ENCODE data around the gene SFN. TPM values are rescaled to one million over a fixed set of nuclear protein-coding genes. Genes with fewer than 3 reads are reported as not detected.

SFN gene
- total and polyA plus RNA-seq, 2 of the 13 experiments (the other 11 are each of a cell fraction or from before 2014, with no cell fraction given), result 4.3 to 5.6 TPM

DNA sequence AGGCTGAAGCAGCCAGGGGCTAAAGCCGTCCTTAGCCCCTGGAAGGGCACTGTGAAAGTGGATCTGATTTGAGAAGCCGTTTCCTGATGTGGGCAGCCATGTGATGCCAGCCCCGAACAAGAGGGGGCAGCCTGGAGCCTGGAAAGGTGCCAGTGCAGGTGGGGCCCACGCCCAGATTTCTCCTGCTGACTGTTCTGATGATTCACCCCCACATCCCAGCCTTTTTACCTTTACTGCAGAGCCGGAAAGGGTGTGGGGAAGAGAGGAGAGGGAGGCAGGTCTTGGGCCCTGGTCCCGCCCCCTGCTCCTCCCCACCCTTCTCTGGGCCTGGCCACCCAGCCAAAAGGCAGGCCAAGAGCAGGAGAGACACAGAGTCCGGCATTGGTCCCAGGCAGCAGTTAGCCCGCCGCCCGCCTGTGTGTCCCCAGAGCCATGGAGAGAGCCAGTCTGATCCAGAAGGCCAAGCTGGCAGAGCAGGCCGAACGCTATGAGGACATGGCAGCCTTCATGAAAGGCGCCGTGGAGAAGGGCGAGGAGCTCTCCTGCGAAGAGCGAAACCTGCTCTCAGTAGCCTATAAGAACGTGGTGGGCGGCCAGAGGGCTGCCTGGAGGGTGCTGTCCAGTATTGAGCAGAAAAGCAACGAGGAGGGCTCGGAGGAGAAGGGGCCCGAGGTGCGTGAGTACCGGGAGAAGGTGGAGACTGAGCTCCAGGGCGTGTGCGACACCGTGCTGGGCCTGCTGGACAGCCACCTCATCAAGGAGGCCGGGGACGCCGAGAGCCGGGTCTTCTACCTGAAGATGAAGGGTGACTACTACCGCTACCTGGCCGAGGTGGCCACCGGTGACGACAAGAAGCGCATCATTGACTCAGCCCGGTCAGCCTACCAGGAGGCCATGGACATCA lies at the start of gene SFN (continued):
- TF ChIP-seq, protein P1, sequence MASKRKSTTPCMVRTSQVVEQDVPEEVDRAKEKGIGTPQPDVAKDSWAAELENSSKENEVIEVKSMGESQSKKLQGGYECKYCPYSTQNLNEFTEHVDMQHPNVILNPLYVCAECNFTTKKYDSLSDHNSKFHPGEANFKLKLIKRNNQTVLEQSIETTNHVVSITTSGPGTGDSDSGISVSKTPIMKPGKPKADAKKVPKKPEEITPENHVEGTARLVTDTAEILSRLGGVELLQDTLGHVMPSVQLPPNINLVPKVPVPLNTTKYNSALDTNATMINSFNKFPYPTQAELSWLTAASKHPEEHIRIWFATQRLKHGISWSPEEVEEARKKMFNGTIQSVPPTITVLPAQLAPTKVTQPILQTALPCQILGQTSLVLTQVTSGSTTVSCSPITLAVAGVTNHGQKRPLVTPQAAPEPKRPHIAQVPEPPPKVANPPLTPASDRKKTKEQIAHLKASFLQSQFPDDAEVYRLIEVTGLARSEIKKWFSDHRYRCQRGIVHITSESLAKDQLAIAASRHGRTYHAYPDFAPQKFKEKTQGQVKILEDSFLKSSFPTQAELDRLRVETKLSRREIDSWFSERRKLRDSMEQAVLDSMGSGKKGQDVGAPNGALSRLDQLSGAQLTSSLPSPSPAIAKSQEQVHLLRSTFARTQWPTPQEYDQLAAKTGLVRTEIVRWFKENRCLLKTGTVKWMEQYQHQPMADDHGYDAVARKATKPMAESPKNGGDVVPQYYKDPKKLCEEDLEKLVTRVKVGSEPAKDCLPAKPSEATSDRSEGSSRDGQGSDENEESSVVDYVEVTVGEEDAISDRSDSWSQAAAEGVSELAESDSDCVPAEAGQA (IDR thresholded peaks at IDR 0.05; ENCODE audit: low read depth), result no peak
- TF ChIP-seq, protein P1 (CRISPR knock-in tag; IDR thresholded peaks at IDR 0.05; ENCODE audit: borderline replicate concordance), result no peak
- TF ChIP-seq CAMTA2 (CRISPR knock-in tag; IDR thresholded peaks at IDR 0.05; ENCODE audit: borderline replicate concordance) (no peak), ZFP90 (CRISPR knock-in tag; IDR thresholded peaks at IDR 0.05; ENCODE audit: borderline replicate concordance) (no peak), KDM3A (CRISPR knock-in tag; IDR thresholded peaks at IDR 0.05; ENCODE audit: low read depth) (no peak), ZNF782 (CRISPR knock-in tag; IDR thresholded peaks at IDR 0.05; ENCODE audit: borderline replicate concordance) (no peak), GZF1 (CRISPR knock-in tag; IDR thresholded peaks at IDR 0.05) (no peak), SIX1 (CRISPR knock-in tag; IDR thresholded peaks at IDR 0.05; ENCODE audit: borderline replicate concordance) (no peak), SAP130 (CRISPR knock-in tag; IDR thresholded peaks at IDR 0.05; ENCODE audit: low read depth) (peak; percentile 69), ETV6 (CRISPR knock-in tag; conservative IDR thresholded peaks at IDR 0.05) (no peak), MYC (CRISPR knock-in tag; IDR thresholded peaks at IDR 0.05; ENCODE audit: borderline replicate concordance) (peak; percentile 64; the same call in 1 of the 2 replicates), FOXK2 (IDR thresholded peaks at IDR 0.05) (no peak), ZNF598 (CRISPR knock-in tag; IDR thresholded peaks at IDR 0.05; ENCODE audit: borderline replicate concordance) (0 out of 2 replicates have a peak, but pooled peaks have one; percentile 33), CEBPB (IDR thresholded peaks at IDR 0.05; ENCODE audit: borderline replicate concordance, low read depth, low read length) (no peak), MTA3 (CRISPR knock-in tag; IDR thresholded peaks at IDR 0.05) (no peak), CHCHD3 (CRISPR knock-in tag; IDR thresholded peaks at IDR 0.05) (no peak), ZNF75D (CRISPR knock-in tag; IDR thresholded peaks at IDR 0.05; ENCODE audit: borderline replicate concordance) (no peak)
- TF ChIP-seq, protein P2, sequence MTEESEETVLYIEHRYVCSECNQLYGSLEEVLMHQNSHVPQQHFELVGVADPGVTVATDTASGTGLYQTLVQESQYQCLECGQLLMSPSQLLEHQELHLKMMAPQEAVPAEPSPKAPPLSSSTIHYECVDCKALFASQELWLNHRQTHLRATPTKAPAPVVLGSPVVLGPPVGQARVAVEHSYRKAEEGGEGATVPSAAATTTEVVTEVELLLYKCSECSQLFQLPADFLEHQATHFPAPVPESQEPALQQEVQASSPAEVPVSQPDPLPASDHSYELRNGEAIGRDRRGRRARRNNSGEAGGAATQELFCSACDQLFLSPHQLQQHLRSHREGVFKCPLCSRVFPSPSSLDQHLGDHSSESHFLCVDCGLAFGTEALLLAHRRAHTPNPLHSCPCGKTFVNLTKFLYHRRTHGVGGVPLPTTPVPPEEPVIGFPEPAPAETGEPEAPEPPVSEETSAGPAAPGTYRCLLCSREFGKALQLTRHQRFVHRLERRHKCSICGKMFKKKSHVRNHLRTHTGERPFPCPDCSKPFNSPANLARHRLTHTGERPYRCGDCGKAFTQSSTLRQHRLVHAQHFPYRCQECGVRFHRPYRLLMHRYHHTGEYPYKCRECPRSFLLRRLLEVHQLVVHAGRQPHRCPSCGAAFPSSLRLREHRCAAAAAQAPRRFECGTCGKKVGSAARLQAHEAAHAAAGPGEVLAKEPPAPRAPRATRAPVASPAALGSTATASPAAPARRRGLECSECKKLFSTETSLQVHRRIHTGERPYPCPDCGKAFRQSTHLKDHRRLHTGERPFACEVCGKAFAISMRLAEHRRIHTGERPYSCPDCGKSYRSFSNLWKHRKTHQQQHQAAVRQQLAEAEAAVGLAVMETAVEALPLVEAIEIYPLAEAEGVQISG (CRISPR knock-in tag; IDR thresholded peaks at IDR 0.05), result 0 out of 2 replicates have a peak, but pooled peaks have one; percentile 8
- TF ChIP-seq, protein P3, sequence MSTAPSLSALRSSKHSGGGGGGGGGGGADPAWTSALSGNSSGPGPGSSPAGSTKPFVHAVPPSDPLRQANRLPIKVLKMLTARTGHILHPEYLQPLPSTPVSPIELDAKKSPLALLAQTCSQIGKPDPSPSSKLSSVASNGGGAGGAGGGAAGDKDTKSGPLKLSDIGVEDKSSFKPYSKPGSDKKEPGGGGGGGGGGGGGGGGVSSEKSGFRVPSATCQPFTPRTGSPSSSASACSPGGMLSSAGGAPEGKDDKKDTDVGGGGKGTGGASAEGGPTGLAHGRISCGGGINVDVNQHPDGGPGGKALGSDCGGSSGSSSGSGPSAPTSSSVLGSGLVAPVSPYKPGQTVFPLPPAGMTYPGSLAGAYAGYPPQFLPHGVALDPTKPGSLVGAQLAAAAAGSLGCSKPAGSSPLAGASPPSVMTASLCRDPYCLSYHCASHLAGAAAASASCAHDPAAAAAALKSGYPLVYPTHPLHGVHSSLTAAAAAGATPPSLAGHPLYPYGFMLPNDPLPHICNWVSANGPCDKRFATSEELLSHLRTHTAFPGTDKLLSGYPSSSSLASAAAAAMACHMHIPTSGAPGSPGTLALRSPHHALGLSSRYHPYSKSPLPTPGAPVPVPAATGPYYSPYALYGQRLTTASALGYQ (CRISPR knock-in tag; IDR thresholded peaks at IDR 0.05), result peak; percentile 30; the same call in 1 of the 2 replicates

Measured in HepG2 (cell line).